Caco-2 (cell line): ENCODE results near the gene FLT3. TPM values are rescaled to one million over a fixed set of nuclear protein-coding genes. Genes with fewer than 3 reads are reported as not detected.

Source experiments
- BruUV-seq: library from RNA; stranded (reverse); fragments of 400-500 nt; replicated peaks from 2 replicates; lab custom pipeline; 2021; lab: Mats Ljungman, UMichigan
- CTCF ChIA-PET: fragments of 300-600 bp; sonication (Branson Sonifier 250); formaldehyde crosslinking; loops from one replicate; lab custom pipeline; 2022; ENCODE audit warnings: antibody characterized with exemption; lab: Charles Lee
- POLR2A ChIA-PET: fragments of 300-600 bp; sonication (Branson Sonifier 250); formaldehyde crosslinking; loops from one replicate; lab custom pipeline; 2022; ENCODE audit warnings: antibody characterized with exemption; lab: Charles Lee
- DNase-seq, 2 experiments: peaks; one replicate each; pipeline versions ENCODE4 v3.0.0 to v3.0.0-alpha.2; 2020 to 2022
- H3K27me3 ChIP-seq: replicated peaks from 2 replicates; pipeline ENCODE4 v1.6.0; 2011; ENCODE audit warnings: low read length; ENCODE audit not compliant: control insufficient read depth, insufficient read depth
- H3K36me3 ChIP-seq: 2 replicates; pipeline ENCODE4 v1.5.1; 2011; ENCODE audit warnings: low read length; ENCODE audit not compliant: control insufficient read depth, insufficient read depth
- H3K4me1 ChIP-seq: fragments of 250-450 bp; sonication (Bioruptor Pico); 2 replicates; pipeline ENCODE4 v1.5.1; 2020; ENCODE audit warnings: mild to moderate bottlenecking
- H3K4me3 ChIP-seq: 2 replicates; pipeline ENCODE4 v1.5.1; 2011; ENCODE audit warnings: low read depth, mild to moderate bottlenecking, control low read depth, low read length
- H3K9me3 ChIP-seq: fragments of 250-450 bp; sonication (Bioruptor Pico); 2 replicates; pipeline ENCODE4 v1.5.1; 2020; ENCODE audit warnings: mild to moderate bottlenecking, moderate library complexity
- H3K27ac Mint-ChIP-seq: one replicate; pipeline ENCODE4 v1.8.0; 2022; ENCODE audit warnings: mixed read lengths; ENCODE audit not compliant: unreplicated experiment
- H3K27me3 Mint-ChIP-seq: one replicate; pipeline ENCODE4 v1.8.0; 2022; ENCODE audit warnings: mixed read lengths; ENCODE audit not compliant: insufficient read depth, unreplicated experiment
- H3K36me3 Mint-ChIP-seq: one replicate; pipeline ENCODE4 v1.8.0; 2022; ENCODE audit warnings: mild to moderate bottlenecking, mixed read lengths; ENCODE audit not compliant: insufficient read depth, unreplicated experiment
- H3K4me1 Mint-ChIP-seq: one replicate; pipeline ENCODE4 v1.8.0; 2022; ENCODE audit warnings: low read depth, mixed read lengths; ENCODE audit not compliant: unreplicated experiment
- H3K4me3 Mint-ChIP-seq: one replicate; pipeline ENCODE4 v1.8.0; 2022; ENCODE audit warnings: mild to moderate bottlenecking, moderate library complexity, mixed read lengths; ENCODE audit not compliant: unreplicated experiment
- H3K9me3 Mint-ChIP-seq: one replicate; pipeline ENCODE4 v1.8.0; 2022; ENCODE audit warnings: mixed read lengths; ENCODE audit not compliant: unreplicated experiment
- CTCF ChIP-seq, 2 experiments: fragments of 200-600 bp in 1 of 2; IDR thresholded peaks; 1 replicate in 1 of 2; 2 replicates in 1 of 2; pipeline versions ENCODE4 v1.5.1 to v1.8.0; 2011 to 2022; ENCODE audit warnings: antibody characterized with exemption in 1 of 2, control low read depth in 1 of 2, inconsistent platforms in 1 of 2, low read depth in 1 of 2, low read length in 1 of 2, mild to moderate bottlenecking in 1 of 2, moderate library complexity in 1 of 2; ENCODE audit not compliant: insufficient read depth in 1 of 2, severe bottlenecking in 1 of 2, unreplicated experiment in 1 of 2
- intact Hi-C: fragments of 100-400 bp; cut with micrococcal nuclease; formaldehyde crosslinking; loops from one replicate; pipeline ENCODE4 v1.10.0; 2022; ENCODE audit not compliant: unreplicated experiment
- total RNA-seq: library from RNA; stranded (reverse); gene quantifications from 2 replicates; pipeline ENCODE4 v1.2.3, GENCODE V29; 2022

The FLT3 gene
- total RNA-seq, 1 experiment from 2014 or later = 0.09 TPM

GRCh38 chr13:28137596-28137995 lies 37.2 kb upstream of the FLT3 start:
- CTCF ChIA-PET = interaction anchor here (0.7 kb wide), 2 partner anchors 69 to 1646 kb away, joined by 3 to 4 read pairs; no protein-coding TSS in a partner anchor
- H3K4me1 Mint-ChIP-seq = peaks cover 23% of the 10 kb centered on the region
- intact Hi-C loops = no loop called here

GRCh38 chr13:28136916-28137315 lies 36.5 kb upstream of the FLT3 start:
- POLR2A ChIA-PET = no interaction called here

More at GRCh38 chr13:28137596-28137995, 37.2 kb upstream of the FLT3 start:
- Histone ChIP-seq H3K4me1 (0 out of 2 replicates have a peak, but pooled peaks cover 6% of the 10 kb centered on the region), H3K27me3 (no peaks in the 10 kb centered on the region), H3K4me3 (peak overlapping the region; percentile 93), H3K9me3 (no peaks in the 10 kb centered on the region), H3K36me3 (no peaks in the 10 kb centered on the region)
- no peak for DNase-seq
- peak overlapping the region; percentile 85 for H3K27ac Mint-ChIP-seq
- H3K36me3 Mint-ChIP-seq = peaks cover 20% of the 10 kb centered on the region
- POLR2A ChIA-PET = interaction anchor here (0.5 to 1.0 kb wide), 10 partner anchors 8 to 1775 kb away, joined by 3 to 7 read pairs (median 4); no protein-coding TSS in a partner anchor
- H3K4me3 Mint-ChIP-seq = peak overlapping the region; percentile 85
- TF ChIP-seq CTCF (IDR thresholded peaks at IDR 0.05; ENCODE audit: insufficient read depth in 1 of 2, low read depth in 1 of 2, low read length in 1 of 2, severe bottlenecking in 1 of 2, unreplicated experiment in 1 of 2) = no peak
- TSS peak; percentile 68 for BruUV-seq
- H3K9me3 Mint-ChIP-seq = no peaks in the 10 kb centered on the region
- no peaks in the 10 kb centered on the region for H3K27me3 Mint-ChIP-seq

GRCh38 chr13:28131646-28132045 lies 31.3 kb upstream of the FLT3 start:
- Histone ChIP-seq H3K36me3 (no peaks in the 10 kb centered on the region), H3K9me3 (no peaks in the 10 kb centered on the region), H3K4me1 (peaks cover 6% of the 10 kb centered on the region), H3K27me3 (no peaks in the 10 kb centered on the region), H3K4me3 (no peak overlapping the region)
- Mint-ChIP-seq H3K27ac (no peak overlapping the region), H3K4me3 (no peak overlapping the region), H3K27me3 (no peaks in the 10 kb centered on the region), H3K9me3 (no peaks in the 10 kb centered on the region), H3K4me1 (peaks cover 6% of the 10 kb centered on the region), H3K36me3 (no peaks in the 10 kb centered on the region)
- no peak for TF ChIP-seq CTCF (IDR thresholded peaks at IDR 0.05; ENCODE audit: insufficient read depth in 1 of 2, low read depth in 1 of 2, low read length in 1 of 2, severe bottlenecking in 1 of 2, unreplicated experiment in 1 of 2)
- intact Hi-C loops = no loop called here
- DNase-seq = no peak
- ChIA-PET POLR2A (no interaction called here), CTCF (no interaction called here)
- no TSS peak for BruUV-seq

More at GRCh38 chr13:28136916-28137315, 36.5 kb upstream of the FLT3 start:
- H3K36me3 ChIP-seq = no peaks in the 10 kb centered on the region
- H3K36me3 Mint-ChIP-seq = peaks cover 20% of the 10 kb centered on the region
- peaks cover 22% of the 10 kb centered on the region for H3K4me1 Mint-ChIP-seq
- intact Hi-C loops = no loop called here
- H3K9me3 ChIP-seq = no peaks in the 10 kb centered on the region
- DNase-seq = no peak
- TF ChIP-seq CTCF (IDR thresholded peaks at IDR 0.05; ENCODE audit: insufficient read depth in 1 of 2, low read depth in 1 of 2, low read length in 1 of 2, severe bottlenecking in 1 of 2, unreplicated experiment in 1 of 2) = no peak
- peak overlapping the region; percentile 93 for H3K4me3 ChIP-seq
- H3K4me3 Mint-ChIP-seq = peak overlapping the region; percentile 85
- BruUV-seq = no TSS peak
- peak overlapping the region; percentile 85 for H3K27ac Mint-ChIP-seq
- H3K4me1 ChIP-seq = 0 out of 2 replicates have a peak, but pooled peaks cover 6% of the 10 kb centered on the region
- CTCF ChIA-PET = no interaction called here
- H3K27me3 ChIP-seq = no peaks in the 10 kb centered on the region
- H3K27me3 Mint-ChIP-seq = no peaks in the 10 kb centered on the region
- no peaks in the 10 kb centered on the region for H3K9me3 Mint-ChIP-seq
